GM15510 (cell line): ENCODE data around the gene IL22RA1.

ENCODE experiments used
- POLR2A ChIP-seq: IDR thresholded peaks from 3 replicates; pipeline ENCODE4 v1.6.1; 2011; ENCODE audit warnings: borderline replicate concordance; ENCODE audit not compliant: insufficient read length; ENCODE audit errors: extremely low read depth

IL22RA1 gene

GRCh38 chr1:24133819-24134218, 9.1 kb downstream of the IL22RA1 start:
- no peak for TF ChIP-seq POLR2A

GRCh38 chr1:24130385-24130784, 12.6 kb downstream of the IL22RA1 start:
- no peak for TF ChIP-seq POLR2A

- TF ChIP-seq POLR2A = no peak
Measured at GRCh38 chr1:24127801-24128363, 15.1 kb downstream of the IL22RA1 start.

- no peak for TF ChIP-seq POLR2A
Measured at GRCh38 chr1:24127134-24127800, 15.7 kb downstream of the IL22RA1 start.

- TF ChIP-seq POLR2A = no peak
Measured at GRCh38 chr1:24126672-24127023, 16.3 kb downstream of the IL22RA1 start.

GRCh38 chr1:24126018-24126671, 16.8 kb downstream of the IL22RA1 start:
- TF ChIP-seq POLR2A = no peak

- TF ChIP-seq POLR2A = no peak
Measured at GRCh38 chr1:24125456-24125855, 17.5 kb downstream of the IL22RA1 start.

- no peak for TF ChIP-seq POLR2A
Measured at GRCh38 chr1:24124980-24125379, 18.0 kb downstream of the IL22RA1 start.

GRCh38 chr1:24123611-24124010, 19.3 kb downstream of the IL22RA1 start:
- no peak for TF ChIP-seq POLR2A

GRCh38 chr1:24122776-24123175, 20.2 kb downstream of the IL22RA1 start:
- no peak for TF ChIP-seq POLR2A

- no peak for TF ChIP-seq POLR2A
Measured at GRCh38 chr1:24121406-24121805, 21.5 kb downstream of the IL22RA1 start.

GRCh38 chr1:24120965-24121364, 22.0 kb downstream of the IL22RA1 start:
- no peak for TF ChIP-seq POLR2A

GRCh38 chr1:24119859-24120756, 22.8 kb downstream of the IL22RA1 start:
- TF ChIP-seq POLR2A = no peak

GRCh38 chr1:24119489-24119858, 23.5 kb downstream of the IL22RA1 start:
- TF ChIP-seq POLR2A = no peak
